DOHH2 (cell line): ENCODE results near the gene ST6GALNAC6.
A peak's percentile ranks its signal among the peaks of the same experiment; 100 is the strongest.

Source experiments
- H3F3A ChIP-seq: fragments of 200-600 bp; sonication (generic), shearing (Covaris generic); 2 replicates; pipeline ENCODE4 v1.6.0; 2016; ENCODE audit warnings: antibody characterized with exemption, mild to moderate bottlenecking; ENCODE audit not compliant: control insufficient read depth, insufficient read depth
- H3K27ac ChIP-seq: fragments of 200-600 bp; sonication (generic); 2 replicates; pipeline ENCODE4 v1.5.1; 2014; ENCODE audit warnings: low read depth, mild to moderate bottlenecking, low read length, moderate library complexity
- H3K27me3 ChIP-seq: fragments of 200-600 bp; sonication (generic); 2 replicates; pipeline ENCODE4 v1.6.1; 2014; ENCODE audit warnings: mild to moderate bottlenecking, low read length, mixed read lengths; ENCODE audit not compliant: control insufficient read depth
- H3K36me3 ChIP-seq: fragments of 200-600 bp; sonication (generic); 2 replicates; pipeline ENCODE4 v1.6.1; 2014; ENCODE audit warnings: mild to moderate bottlenecking, low read length, moderate library complexity, mixed read lengths; ENCODE audit not compliant: control insufficient read depth
- H3K4me1 ChIP-seq: fragments of 200-600 bp; sonication (generic); 2 replicates; pipeline ENCODE4 v1.6.1; 2014; ENCODE audit warnings: mild to moderate bottlenecking, low read length, mixed read lengths; ENCODE audit not compliant: control insufficient read depth
- H3K4me2 ChIP-seq: fragments of 200-600 bp; sonication (generic); 2 replicates; pipeline ENCODE4 v1.6.0; 2014; ENCODE audit warnings: mild to moderate bottlenecking, low read length, moderate library complexity
- H3K4me3 ChIP-seq: fragments of 200-600 bp; sonication (generic); 2 replicates; pipeline ENCODE4 v1.5.1; 2014; ENCODE audit warnings: mild to moderate bottlenecking, low read length, mixed read lengths
- H3K79me2 ChIP-seq: fragments of 200-600 bp; sonication (generic); 2 replicates; pipeline ENCODE4 v1.6.1; 2014; ENCODE audit warnings: mild to moderate bottlenecking, low read length, mixed read lengths; ENCODE audit not compliant: control insufficient read depth
- H3K9me2 ChIP-seq: fragments of 200-600 bp; sonication (generic); replicated peaks from 2 replicates; pipeline ENCODE4 v1.6.1; 2014; ENCODE audit warnings: mild to moderate bottlenecking, low read length, mixed read lengths; ENCODE audit not compliant: control insufficient read depth
- H3K9me3 ChIP-seq: fragments of 200-600 bp; sonication (generic); 2 replicates; pipeline ENCODE4 v1.6.1; 2014; ENCODE audit warnings: antibody characterized with exemption, low read length, mixed read lengths; ENCODE audit not compliant: control insufficient read depth, insufficient read depth
- H4K20me1 ChIP-seq: fragments of 200-600 bp; sonication (generic); 2 replicates; pipeline ENCODE4 v1.6.0; 2014; ENCODE audit warnings: low read depth, mild to moderate bottlenecking, antibody characterized with exemption, low read length, moderate library complexity; ENCODE audit not compliant: control insufficient read depth, insufficient read depth
- EZH2phosphoT487 ChIP-seq: fragments of 200-600 bp; sonication (generic); IDR thresholded peaks from 2 replicates; pipeline ENCODE4 v1.6.1; 2017; ENCODE audit warnings: borderline replicate concordance, mild to moderate bottlenecking, antibody characterized with exemption, low read length, moderate library complexity, mixed read lengths
- TF ChIP-seq, protein P1 (sequence below): fragments of 200-600 bp; sonication (generic); IDR thresholded peaks from one replicate; pipeline ENCODE4 v1.5.1; 2014; ENCODE audit warnings: antibody characterized with exemption, mild to moderate bottlenecking, low read depth, low read length; ENCODE audit not compliant: poor library complexity, severe bottlenecking

The ST6GALNAC6 gene

DNA sequence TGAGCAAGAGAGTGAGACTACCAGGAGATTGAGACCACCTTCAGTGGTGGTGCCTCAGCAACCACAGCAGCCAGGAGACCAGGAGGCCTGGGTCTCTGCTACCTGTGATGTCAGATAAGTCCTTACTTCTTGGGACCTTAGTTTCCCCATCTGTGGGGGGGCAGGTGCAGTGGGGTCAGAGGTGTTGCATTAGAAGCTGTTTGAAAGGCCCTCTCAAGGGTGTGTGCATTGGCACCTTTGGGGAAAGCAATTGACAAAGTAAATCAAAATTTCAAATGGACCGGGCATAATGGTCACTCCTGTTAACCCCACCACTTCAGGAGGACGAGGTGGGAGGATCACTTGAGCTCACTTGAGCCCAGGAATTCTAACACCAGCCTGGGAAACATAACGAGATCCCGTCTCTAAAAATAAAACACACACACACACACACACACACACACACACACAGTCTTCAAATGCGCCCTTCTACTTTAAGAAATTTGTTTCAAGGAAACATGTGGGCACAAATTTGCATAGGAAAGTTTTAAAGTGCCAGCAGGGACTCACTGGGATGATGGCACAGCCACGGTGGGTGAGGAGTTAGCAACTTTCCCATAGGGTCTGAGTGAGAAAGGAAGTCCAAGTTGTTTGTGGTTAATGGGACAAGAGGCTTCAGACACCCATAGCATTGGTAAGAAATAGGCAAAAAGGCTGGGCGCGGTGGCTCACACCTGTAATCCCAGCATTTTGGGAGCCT is 20.6 kb downstream of the ST6GALNAC6 start:
- peaks cover 30% of the 10 kb centered on the region for H3K4me1 ChIP-seq
- no peak for TF ChIP-seq EZH2phosphoT487
- TF ChIP-seq, protein P1, sequence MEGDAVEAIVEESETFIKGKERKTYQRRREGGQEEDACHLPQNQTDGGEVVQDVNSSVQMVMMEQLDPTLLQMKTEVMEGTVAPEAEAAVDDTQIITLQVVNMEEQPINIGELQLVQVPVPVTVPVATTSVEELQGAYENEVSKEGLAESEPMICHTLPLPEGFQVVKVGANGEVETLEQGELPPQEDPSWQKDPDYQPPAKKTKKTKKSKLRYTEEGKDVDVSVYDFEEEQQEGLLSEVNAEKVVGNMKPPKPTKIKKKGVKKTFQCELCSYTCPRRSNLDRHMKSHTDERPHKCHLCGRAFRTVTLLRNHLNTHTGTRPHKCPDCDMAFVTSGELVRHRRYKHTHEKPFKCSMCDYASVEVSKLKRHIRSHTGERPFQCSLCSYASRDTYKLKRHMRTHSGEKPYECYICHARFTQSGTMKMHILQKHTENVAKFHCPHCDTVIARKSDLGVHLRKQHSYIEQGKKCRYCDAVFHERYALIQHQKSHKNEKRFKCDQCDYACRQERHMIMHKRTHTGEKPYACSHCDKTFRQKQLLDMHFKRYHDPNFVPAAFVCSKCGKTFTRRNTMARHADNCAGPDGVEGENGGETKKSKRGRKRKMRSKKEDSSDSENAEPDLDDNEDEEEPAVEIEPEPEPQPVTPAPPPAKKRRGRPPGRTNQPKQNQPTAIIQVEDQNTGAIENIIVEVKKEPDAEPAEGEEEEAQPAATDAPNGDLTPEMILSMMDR, result no peak
- no peaks in the 10 kb centered on the region for H3K79me2 ChIP-seq
- H3K9me3 ChIP-seq, result no peaks in the 10 kb centered on the region
- peaks cover 14% of the 10 kb centered on the region for H3F3A ChIP-seq
- H3K4me3 ChIP-seq, result no peak overlapping the region
- no peaks in the 10 kb centered on the region for H4K20me1 ChIP-seq
- H3K4me2 ChIP-seq, result peak overlapping the region; percentile 10; the same call in 1 of the 2 replicates
- H3K9me2 ChIP-seq, result no peaks in the 10 kb centered on the region
- no peaks in the 10 kb centered on the region for H3K36me3 ChIP-seq
- no peaks in the 10 kb centered on the region for H3K27me3 ChIP-seq
- no peak overlapping the region for H3K27ac ChIP-seq

DNA sequence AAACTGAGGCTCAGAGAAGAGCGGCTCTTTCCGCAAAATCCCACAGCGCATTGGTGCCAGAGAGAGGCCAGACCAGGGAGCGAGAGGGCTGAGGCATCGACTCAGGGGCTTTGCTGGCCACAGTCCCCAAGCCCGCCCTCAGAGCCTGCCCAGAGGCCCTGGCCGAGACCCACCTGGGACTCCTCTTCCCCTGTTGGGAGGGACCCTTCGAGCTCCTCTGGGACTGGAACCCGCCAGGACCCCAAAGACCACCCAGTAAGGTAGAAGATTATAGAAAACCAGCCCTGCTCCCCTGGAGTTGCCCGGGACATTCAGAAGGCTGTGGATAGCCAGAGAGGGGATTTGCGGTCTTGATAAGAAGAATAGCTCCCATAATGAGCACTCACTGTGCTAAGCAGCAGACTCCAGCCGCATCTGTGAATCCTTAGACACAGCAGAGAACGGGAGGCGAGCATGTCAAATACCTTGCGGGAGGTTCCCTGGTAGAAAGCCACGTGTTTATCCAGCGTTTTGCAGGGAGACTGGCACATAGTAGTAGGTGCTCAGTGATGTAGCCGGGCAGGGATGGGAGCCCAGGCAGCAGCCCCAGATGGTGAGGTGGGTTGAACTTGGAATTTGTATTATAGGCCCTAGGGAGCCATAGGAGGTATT is 21.3 kb downstream of the ST6GALNAC6 start:
- H3K4me1 ChIP-seq, result peaks cover 28% of the 10 kb centered on the region
- H3K9me3 ChIP-seq, result no peaks in the 10 kb centered on the region
- no peaks in the 10 kb centered on the region for H3K79me2 ChIP-seq
- TF ChIP-seq, protein P1, result no peak
- no peak for TF ChIP-seq EZH2phosphoT487
- no peaks in the 10 kb centered on the region for H4K20me1 ChIP-seq
- H3K27ac ChIP-seq, result no peak overlapping the region
- H3K27me3 ChIP-seq, result no peaks in the 10 kb centered on the region
- H3K4me3 ChIP-seq, result no peak overlapping the region
- H3K36me3 ChIP-seq, result no peaks in the 10 kb centered on the region
- H3F3A ChIP-seq, result peaks cover 14% of the 10 kb centered on the region
- no peaks in the 10 kb centered on the region for H3K9me2 ChIP-seq
- H3K4me2 ChIP-seq, result no peak overlapping the region

DNA sequence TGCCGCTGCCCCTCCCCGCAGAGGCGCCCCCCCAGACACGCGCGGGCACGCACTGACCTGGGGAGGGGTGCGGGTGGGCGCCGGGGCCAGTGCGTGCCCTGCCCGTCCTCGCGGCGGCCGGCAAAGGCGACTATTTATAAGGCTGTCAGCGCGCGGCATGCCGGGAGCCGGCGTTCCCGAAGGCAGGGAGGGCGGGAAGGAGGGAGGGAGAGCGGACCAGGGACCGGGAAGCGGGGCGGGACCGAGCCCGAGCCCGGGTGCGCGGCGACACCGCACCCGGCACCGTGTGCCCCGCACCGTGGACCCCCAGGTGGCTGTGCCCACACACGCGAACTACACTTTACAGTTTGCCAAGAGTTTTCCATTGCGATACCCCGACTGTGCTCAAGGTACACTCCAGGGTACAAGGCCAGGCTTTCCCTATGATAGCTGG is 21.8 kb downstream of the ST6GALNAC6 start, which contains the start of gene AK1:
Gene AK1 (minus strand): TSS at position 110 of the 433 bp plus-strand sequence. CDS start 3,058 bp downstream, outside the sequence.
- H3K27me3 ChIP-seq, result no peaks in the 10 kb centered on the region
- H3K4me3 ChIP-seq, result no peak within 1 kb of the TSS
- peaks cover 23% of the 10 kb centered on the region for H3K4me1 ChIP-seq
- no peaks in the 10 kb centered on the region for H3K9me3 ChIP-seq
- H3K4me2 ChIP-seq, result no peak within 1 kb of the TSS
- H3F3A ChIP-seq, result peaks cover 14% of the 10 kb centered on the region
- H4K20me1 ChIP-seq, result no peaks in the 10 kb centered on the region
- no peaks in the 10 kb centered on the region for H3K9me2 ChIP-seq
- TF ChIP-seq, protein P1, result no peak
- no peak for TF ChIP-seq EZH2phosphoT487
- no peaks in the 10 kb centered on the region for H3K79me2 ChIP-seq
- H3K27ac ChIP-seq, result no peak within 1 kb of the TSS
- no peaks in the 10 kb centered on the region for H3K36me3 ChIP-seq
